NAMALWA (cell line): ENCODE data around the gene CRYBG2.
"Not testable (repeated sequence)": the region's sequence is repeated elsewhere in the genome, so short reads cannot be mapped to it uniquely, and the experiment has no call there.

Source experiments
- DNase-seq: peaks from one replicate; pipeline ENCODE4 v3.0.0-alpha.2; 2015; ENCODE audit warnings: low spot score

Gene CRYBG2

GRCh38 chr1:26318338-26319064 is 35.4 kb downstream of the CRYBG2 start:
- DNase-seq: peak; percentile 47

DNA sequence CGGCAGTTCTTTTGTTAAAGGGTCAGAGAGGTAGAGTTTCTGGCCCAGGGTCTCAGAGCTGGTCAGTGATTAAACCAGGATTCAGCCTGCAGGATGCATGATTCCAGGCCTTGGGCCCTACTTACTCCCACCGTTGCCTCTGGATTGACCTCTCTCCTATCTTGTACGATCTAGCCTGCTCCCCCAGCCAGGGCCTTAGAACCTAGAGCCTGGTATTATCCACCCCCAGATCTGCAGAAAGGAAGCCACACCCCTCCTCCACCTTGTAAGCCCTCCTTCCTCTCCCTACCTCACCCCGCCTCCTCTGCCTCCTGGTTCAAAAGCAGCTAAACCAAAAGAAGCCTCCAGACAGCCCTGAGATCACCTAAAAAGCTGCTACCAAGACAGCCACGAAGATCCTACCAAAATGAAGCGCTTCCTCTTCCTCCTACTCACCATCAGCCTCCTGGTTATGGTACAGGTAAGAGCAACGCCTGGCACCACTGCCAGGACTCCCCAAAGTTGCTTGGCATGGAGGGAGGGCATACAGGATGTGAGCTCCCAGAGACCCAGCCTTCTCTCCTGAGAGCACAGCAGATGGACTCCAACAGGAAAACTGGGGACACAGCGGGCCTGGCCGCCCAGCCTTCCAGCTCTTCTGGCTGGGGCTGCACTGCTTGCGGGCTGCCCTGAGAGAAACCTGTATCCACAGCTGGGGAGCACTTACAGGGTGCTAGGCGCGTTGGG is 36.2 kb downstream of the CRYBG2 start, which contains the start of gene CD52:
Gene CD52 (plus strand): TSS at position 347 of the 726 bp plus-strand sequence. CDS start 60 bp downstream, at position 407.
- DNase-seq: peak; percentile 70

- DNase-seq: no peak
Observed at GRCh38 chr1:26317146-26317545, 36.8 kb downstream of the CRYBG2 start.

GRCh38 chr1:26315874-26316850 is 37.8 kb downstream of the CRYBG2 start:
- DNase-seq: no peak

DNA sequence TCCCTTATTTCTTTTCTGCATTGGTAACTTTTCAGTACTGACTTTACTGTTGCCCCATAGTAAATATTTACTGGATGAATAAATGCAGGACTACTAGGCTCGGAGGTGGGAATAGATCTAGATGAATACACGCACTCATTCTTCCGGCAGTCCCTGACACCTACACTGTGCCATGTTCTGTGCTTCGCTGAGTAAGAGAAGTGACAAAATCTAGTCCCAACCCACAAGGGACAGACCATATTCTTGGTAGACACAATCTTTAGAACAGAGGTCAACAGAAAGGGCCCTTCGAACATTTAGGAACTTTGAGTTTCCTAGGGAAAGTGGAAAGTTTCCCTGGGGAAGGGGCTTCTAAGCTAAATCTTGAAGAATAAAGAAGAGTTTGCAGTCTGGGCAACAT is 39.4 kb downstream of the CRYBG2 start:
- DNase-seq: no peak

GRCh38 chr1:26307966-26308899 is 45.7 kb downstream of the CRYBG2 start:
- not testable (repeated sequence) for DNase-seq

GRCh38 chr1:26307363-26307781 is 46.6 kb downstream of the CRYBG2 start:
- DNase-seq: no peak

DNA sequence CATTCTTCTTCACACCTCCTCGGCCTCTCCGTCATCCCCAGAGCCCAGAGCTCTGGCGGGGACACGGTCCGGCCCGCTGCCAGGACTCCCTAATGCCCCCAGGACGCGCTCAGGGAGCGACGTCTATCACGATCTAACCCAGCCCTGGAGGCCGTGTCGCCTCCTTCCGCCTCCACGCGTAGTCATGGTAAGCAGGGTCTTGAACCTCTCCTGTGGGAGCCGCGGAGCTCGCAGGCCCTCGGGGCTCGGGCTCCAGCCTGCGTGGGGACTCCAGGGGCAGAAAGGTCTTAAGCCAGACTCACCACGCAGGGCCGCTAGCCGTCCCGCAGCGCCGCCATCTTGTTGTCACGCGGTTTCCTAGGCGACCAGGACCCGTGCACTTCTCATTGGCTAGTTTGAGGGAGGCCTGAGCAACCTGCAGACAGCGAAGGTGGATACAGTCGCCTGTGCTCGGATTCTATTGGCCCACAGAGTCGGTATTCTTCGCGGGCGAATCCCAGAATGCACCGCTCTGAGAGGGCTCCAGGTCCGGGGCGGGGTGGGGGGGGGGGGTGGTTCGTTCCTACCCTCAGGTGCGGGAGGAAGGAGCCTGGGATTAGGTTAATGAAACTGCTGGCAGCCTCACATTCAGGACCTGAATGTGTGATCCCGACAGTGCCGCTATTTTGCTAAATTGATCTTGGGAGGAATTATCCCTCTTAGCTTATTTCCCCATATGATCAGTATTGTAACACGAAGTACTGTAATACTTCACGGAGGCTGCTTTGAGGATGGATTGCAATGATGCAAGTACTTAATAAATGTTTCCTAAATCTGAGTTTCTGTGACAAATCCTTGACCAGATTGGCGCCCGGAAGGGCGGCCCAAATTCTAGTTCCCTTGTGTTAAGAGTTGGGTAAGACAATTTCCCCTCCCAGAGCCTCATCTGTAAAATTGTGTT is 47.4 kb downstream of the CRYBG2 start, which contains the start of gene UBXN11:
Gene UBXN11 (minus strand): TSS at position 347 of the 940 bp plus-strand sequence. CDS start 3,753 bp downstream, outside the sequence.
- DNase-seq: peak; percentile 98

DNA sequence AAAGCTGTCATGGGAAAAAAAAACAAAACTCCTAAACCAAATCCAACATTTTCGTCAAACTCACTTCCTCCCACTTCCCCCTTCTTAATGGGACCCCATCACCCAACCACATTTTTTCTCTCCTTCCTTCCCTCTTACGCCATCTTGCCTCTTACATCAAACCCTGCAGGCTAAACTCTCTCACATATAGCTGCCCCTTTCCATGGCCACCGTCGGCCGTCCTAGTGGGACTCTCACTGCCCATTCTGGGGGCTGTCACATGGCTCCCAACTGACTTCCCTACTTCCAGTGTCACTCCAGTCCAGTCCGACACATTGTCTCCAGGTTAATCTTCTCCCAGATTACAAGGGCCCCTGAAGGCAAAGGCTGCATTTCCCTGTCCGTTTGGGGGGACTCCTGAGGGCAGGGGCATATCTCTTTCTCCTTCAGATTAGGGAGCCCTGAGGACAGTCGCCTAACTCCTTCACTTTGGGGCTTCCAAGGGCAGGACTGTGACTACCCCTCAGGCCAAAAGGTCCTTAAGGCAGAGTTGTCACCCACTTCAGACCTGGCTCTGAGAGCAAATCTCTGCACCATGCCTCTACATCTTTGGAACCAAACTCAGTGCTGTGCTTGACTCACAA is 48.2 kb downstream of the CRYBG2 start:
- DNase-seq: peak; percentile 43

DNA sequence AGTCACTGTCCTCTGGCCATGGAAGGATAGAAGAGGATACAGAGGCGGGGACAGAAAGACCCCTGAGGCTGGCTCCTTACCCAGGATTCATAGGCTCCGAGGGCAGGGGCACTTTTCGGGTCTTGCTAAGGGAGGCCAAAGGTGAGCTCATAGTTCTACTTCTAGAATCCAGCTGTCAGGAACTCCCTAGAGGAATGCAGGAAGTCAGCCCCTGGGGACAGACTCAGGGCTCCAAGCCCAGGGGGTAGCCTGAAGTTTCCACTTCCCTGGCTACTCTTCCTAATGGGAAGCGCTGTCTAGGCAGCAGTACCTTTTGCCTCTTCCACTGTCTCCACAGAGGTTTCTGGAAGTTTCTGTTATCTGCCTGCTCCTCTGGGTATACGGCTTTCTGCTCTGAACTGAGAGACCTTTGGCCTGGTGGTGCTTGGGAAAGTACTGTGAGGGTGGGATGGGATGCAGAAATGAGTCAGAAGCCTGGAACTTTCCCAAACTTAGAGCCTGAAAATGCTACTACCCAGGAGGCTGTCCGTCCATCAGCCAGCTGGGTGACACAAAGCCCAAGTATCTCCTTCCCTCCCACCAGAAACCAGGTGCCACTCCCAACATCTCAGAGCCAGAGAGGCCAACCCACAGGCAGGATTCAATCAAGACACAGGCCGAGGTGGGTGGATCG is 51.1 kb downstream of the CRYBG2 start:
- no peak for DNase-seq

DNA sequence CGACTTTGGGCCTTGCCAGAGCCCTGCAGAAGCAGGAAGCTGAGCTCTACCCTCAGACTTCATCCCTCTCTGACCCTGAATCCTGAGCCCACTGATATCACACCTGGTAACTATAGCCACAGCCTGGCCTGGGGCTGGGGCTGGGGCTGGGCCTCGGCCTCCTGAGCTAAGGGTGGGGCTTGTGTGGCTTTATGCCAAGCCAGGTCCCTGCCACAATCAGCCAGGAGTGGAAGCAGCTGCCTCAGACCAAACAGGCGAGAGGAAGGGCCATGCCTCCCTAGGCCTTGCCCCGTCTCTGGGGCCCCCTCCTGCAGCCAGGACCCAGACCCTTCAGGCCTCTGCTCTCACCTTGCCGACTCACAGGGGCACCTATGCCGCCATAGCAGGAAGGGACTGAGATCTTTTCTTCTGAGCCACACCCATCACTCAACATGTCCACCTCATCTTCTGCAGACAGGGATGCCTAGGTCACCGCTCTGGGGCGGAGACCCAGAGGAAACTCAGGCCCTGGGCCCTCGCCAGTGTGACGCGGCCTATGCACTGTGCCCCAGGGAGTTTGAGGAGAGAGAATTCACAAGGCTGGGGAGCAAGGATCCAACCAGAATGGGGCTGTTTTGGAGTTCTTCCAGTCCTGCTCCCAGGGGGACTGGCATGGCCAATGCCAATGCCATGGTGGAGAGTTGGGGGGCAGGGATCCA is 53.2 kb downstream of the CRYBG2 start:
- DNase-seq: no peak

- DNase-seq: no peak
Observed at GRCh38 chr1:26297791-26298124, 56.2 kb downstream of the CRYBG2 start.

DNA sequence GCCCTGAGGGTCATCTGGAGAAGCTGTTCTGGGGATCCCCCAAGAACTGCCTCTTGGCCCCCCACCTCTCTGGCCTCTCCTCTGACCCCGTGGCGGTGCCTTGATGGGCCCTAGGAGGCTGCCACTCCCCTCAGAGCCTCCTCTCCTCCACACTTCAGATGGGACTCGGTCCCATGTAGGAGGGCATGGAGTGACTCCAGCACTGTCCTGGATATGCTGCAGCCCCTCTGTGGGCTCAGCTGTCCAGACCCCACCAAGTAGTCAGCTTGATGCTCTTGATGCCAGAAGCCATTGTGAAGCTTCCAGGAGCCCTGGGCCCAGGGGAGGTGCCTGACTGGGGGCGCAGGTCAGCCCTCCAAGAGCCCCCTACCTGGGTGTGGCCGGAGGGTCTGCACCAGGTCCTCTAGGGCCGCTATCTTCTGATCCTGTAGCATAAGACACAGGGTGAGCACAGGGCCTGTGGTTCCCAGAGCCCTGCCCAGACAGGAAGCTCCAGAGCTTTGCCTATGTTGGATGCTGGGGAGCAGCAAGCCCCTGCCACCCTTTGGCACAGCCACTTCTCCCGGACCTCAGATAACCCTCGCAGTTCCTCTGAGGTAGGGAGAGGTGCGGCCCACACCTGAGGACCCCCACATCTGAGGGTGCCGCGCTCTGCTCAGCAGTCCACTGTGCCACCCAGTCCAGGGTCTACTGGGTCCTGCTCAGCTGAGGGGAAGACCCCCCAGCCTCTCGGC is 56.7 kb downstream of the CRYBG2 start:
- no peak for DNase-seq

DNA sequence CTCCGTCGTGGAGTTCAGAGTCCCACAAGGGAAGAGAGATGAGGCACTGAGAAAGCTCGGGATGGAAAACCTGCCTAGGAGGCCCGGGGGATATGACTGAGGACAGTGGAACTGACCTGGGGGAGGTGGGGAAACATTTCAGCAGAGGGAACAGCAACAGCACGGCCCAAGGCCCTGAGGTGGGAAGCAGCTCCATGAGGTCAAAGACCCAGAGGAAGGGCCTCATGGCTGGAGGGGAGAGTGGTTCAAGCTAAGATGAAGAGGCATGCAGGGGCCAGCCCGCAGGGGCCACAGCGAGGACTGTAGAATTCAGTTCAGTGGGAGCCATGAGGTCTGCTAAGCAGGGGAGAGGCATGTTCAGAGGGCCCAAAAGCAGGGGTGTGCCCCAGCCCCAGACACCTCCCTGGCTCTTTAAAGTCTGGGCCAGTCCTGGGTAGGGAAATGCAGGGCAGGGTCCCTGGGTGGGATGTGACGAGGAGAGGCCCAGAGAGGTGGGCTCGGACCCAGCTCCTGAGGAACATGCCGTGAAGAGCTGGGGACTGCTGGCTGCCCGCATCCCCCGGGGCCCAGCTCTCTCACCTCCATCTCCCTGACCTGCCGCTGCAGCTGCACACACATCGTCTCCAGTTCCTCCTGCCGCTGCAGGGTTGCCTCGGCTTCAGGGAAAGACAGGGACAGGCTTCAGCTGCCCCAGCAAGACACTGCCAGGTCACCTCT is 57.4 kb downstream of the CRYBG2 start:
- no peak for DNase-seq

DNA sequence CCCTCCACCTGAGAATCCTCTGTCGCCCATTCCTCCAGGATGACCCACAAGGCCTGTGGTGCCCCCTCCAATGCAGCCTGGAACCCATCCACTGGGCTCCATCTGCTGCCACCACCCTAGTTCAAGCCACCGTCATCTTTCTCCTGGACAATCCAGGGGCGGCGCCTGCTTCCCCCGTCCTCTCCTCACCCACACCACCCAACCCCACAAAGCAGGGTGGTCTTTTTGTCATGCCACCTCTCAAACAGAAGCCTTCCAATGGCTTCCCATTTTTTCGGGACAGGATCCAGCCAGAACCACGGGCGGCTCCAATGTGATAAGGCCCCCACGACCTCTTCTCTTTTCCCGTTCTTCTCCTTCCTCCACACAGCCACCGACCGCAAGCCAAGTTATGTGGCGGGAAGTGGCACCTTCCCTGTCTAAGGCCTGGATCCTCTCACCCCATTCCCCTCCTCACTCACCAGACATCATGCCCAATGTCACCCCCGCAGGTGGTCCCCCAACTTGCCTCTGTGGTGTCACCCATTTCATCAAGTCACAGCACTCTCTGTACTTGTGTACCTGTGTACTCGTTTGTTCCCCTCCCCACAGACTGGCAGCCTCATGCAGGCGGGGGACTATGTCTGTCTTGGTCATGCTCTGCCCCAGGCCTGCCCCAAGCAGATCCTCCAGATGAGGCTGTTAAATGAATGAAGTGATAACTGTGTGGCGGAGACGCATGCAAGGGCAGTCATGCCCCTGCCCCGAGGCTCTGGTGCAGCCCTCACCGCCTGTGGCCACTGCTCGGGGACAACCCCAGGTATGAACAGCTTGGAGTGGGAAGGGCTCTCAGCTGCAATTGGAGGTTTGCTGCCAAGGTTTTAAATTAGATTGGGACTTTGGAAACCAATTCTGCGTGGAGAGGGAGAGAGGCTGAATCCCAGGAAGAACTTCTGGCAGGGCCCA is 58.5 kb downstream of the CRYBG2 start:
- no peak for DNase-seq
